GM19397 (cell line): Measurements from ENCODE around the gene KLK3.
"Not testable (repeated sequence)": the region's sequence is repeated elsewhere in the genome, so short reads cannot be mapped to it uniquely, and the experiment has no call there.

Experiments
- ATAC-seq: cut with Tn5 transposase; IDR thresholded peaks from one replicate; pipeline ENCODE4 v1.9.1; 2021; ENCODE audit warnings: mild to moderate bottlenecking, moderate library complexity; ENCODE audit not compliant: unreplicated experiment

The KLK3 gene

DNA sequence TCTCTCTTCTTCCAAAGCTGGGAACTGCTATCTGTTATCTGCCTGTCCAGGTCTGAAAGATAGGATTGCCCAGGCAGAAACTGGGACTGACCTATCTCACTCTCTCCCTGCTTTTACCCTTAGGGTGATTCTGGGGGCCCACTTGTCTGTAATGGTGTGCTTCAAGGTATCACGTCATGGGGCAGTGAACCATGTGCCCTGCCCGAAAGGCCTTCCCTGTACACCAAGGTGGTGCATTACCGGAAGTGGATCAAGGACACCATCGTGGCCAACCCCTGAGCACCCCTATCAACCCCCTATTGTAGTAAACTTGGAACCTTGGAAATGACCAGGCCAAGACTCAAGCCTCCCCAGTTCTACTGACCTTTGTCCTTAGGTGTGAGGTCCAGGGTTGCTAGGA, 5.1 kb downstream of the KLK3 start:
- no peak for ATAC-seq

DNA sequence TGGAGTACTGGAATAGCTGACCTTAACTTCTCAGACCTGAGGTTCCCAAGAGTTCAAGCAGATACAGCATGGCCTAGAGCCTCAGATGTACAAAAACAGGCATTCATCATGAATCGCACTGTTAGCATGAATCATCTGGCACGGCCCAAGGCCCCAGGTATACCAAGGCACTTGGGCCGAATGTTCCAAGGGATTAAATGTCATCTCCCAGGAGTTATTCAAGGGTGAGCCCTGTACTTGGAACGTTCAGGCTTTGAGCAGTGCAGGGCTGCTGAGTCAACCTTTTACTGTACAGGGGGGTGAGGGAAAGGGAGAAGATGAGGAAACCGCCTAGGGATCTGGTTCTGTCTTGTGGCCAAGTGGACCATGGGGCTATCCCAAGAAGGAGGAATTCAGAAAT, 6.3 kb downstream of the KLK3 start:
- no peak for ATAC-seq

DNA sequence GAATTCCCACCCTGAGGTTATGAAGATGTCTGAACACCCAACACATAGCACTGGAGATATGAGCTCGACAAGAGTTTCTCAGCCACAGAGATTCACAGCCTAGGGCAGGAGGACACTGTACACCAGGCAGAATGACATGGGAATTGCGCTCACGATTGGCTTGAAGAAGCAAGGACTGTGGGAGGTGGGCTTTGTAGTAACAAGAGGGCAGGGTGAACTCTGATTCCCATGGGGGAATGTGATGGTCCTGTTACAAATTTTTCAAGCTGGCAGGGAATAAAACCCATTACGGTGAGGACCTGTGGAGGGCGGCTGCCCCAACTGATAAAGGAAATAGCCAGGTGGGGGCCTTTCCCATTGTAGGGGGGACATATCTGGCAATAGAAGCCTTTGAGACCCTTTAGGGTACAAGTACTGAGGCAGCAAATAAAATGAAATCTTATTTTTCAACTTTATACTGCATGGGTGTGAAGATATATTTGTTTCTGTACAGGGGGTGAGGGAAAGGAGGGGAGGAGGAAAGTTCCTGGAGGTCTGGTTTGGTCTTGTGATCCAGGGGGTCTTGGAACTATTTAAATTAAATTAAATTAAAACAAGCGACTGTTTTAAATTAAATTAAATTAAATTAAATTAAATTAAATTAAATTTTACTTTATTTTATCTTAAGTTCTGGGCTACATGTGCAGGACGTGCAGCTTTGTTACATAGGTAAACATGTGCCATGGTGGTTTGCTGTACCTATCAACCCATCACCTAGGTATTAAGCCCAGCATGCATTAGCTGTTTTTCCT, 7.0 kb downstream of the KLK3 start:
- ATAC-seq: no peak

DNA sequence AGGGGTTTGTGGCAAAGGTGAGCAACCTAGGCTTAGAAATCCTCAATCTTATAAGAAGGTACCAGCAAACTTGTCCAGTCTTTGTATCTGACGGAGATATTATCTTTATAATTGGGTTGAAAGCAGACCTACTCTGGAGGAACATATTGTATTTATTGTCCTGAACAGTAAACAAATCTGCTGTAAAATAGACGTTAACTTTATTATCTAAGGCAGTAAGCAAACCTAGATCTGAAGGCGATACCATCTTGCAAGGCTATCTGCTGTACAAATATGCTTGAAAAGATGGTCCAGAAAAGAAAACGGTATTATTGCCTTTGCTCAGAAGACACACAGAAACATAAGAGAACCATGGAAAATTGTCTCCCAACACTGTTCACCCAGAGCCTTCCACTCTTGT, 14.8 kb downstream of the KLK3 start:
- ATAC-seq: no peak

DNA sequence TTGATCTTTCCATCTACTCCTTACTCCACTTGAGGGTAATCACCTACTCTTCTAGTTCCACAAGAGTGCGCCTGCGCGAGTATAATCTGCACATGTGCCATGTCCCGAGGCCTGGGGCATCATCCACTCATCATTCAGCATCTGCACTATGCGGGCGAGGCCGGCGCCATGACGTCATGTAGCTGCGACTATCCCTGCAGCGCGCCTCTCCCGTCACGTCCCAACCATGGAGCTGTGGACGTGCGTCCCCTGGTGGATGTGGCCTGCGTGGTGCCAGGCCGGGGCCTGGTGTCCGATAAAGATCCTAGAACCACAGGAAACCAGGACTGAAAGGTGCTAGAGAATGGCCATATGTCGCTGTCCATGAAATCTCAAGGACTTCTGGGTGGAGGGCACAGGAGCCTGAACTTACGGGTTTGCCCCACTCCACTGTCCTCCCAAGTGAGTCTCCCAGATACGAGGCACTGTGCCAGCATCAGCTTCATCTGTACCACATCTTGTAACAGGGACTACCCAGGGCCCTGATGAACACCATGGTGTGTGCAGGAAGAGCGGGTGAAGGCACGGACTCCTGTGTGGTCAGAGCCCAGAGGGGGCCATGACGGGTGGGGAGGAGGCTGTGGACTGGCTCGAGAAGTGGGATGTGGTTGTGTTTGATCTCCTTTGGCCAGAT, 15.8 kb downstream of the KLK3 start:
- ATAC-seq: no peak

DNA sequence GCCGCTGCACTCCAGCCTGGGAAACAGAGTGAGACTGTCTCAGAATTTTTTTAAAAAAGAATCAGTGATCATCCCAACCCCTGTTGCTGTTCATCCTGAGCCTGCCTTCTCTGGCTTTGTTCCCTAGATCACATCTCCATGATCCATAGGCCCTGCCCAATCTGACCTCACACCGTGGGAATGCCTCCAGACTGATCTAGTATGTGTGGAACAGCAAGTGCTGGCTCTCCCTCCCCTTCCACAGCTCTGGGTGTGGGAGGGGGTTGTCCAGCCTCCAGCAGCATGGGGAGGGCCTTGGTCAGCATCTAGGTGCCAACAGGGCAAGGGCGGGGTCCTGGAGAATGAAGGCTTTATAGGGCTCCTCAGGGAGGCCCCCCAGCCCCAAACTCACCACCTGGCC, 18.3 kb downstream of the KLK3 start, which contains the start of gene KLK2:
KLK2 (plus strand) TSS at position 384 of the 400 bp plus-strand sequence. CDS start 35 bp downstream, outside the sequence.
- no peak for ATAC-seq

DNA sequence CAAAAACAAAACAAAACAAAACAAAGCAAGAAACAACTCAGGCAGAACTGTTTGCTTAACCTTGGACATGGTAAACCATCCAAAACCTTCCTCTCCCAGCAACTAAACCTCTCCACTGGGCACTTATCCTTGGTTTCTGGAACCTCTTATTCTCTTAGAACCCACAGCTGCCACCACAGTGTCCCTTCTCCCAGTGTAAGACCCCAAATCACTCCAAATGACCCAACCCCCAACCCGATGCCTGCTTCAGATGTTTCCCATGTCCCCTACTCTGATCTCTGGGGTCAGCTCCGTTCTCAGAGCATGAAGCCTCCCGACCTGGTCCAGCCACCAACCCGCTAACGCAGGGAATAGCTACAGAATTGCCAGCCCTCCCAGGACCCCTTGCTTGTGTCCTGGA, 19.5 kb downstream of the KLK3 start:
- no peak for ATAC-seq

DNA sequence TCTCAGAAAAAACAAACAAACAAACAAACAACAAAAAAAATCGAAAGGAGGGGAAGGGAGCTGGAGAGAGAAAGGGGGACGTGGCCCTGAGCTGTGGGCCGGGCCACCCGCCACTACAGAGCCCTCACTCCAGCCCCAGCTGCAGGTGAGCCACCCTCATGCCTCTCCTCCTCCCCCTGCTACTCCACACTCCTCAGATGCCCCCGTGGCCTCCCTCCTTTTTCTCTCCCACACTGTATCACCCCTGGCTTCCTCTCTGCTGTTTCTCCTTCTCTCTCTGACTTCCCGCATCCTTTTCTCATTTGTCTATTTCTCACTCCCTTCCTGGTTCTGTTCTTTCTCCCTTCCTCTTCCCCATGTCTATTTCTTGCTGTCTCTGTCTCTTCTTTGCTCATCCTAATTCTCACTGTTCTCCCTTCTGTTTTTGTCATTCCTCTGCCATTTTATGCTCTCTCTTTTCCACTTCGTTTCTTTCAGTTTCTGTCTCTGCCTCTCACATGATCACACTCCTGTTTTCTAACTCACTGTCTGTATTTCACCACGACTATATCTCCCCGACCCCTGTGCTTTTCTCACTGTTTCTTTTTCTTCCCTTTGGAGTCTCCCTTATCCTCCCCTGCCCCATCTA, 21.2 kb downstream of the KLK3 start:
- no peak for ATAC-seq

GRCh38 chr19:50876456-50876855, 21.7 kb downstream of the KLK3 start:
- no peak for ATAC-seq

GRCh38 chr19:50877338-50877737, 22.6 kb downstream of the KLK3 start:
- ATAC-seq: no peak

GRCh38 chr19:50878851-50879250, 24.1 kb downstream of the KLK3 start:
- no peak for ATAC-seq

DNA sequence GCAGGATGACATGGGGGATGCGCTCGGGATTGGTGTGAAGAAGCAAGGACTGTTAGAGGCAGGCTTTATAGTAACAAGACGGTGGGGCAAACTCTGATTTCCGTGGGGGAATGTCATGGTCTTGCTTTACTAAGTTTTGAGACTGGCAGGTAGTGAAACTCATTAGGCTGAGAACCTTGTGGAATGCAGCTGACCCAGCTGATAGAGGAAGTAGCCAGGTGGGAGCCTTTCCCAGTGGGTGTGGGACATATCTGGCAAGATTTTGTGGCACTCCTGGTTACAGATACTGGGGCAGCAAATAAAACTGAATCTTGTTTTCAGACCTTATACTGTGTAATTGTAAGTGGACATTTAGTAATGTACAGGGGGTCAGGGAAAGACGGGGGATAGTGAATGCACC, 25.5 kb downstream of the KLK3 start:
- ATAC-seq: no peak

DNA sequence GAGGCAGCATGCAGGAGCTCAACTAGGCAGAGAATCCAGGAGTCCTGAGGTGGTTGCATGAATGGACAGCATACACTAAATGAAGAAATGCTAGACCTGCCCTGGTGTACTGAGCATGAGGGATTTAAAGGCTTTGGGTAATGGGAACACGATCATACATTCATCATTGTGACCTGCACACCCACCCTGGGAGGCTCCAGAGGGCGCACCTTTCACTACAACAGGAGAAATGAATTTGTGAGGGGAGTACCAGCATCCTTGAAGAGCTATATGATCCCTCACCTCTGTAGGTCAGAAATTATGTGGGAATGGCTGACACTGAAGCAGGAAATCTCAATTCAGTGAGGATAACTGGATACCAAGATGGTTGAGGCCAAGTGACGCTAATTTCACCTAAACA, 27.5 kb downstream of the KLK3 start:
- ATAC-seq: no peak

DNA sequence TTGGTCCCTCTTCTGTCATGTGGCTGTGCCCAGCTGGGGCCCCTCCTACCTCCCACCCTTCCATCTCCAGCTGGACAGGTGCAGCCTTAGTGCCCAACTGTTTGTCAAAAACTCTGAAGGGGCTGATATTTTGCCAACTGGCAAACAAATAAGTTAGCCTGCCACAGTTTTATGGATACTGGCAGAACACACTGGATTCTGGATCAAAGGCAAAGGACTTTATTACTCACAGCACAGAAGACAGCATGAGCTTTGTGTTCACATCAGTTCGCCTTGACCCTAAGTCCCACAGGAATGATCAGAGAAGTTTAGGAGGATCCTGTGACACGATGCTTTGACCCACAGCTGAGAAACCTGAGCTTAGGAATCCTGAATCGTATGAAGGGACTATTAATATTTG, 34.9 kb downstream of the KLK3 start:
- no peak for ATAC-seq

- ATAC-seq: no peak
Measured at GRCh38 chr19:50890422-50891252, 35.9 kb downstream of the KLK3 start.

DNA sequence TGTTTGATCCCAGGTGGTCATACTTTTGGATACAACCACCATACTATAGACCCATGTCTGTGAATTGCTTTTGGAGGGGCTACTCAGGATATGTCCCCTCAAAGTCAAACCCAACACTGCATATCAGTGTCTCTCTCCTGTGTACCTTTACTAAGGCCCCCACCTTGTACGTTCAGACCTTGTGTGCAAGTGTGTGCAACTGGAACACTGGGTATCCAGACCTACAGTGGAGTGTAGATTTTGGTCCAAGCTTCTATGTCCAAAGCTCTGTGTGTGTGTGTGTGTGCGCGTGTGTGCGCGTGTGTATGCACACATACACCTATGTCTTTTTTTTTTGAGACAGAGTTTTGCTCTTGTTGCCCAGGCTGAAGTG, 36.5 kb downstream of the KLK3 start:
- no peak for ATAC-seq

- ATAC-seq: no peak
Measured at GRCh38 chr19:50893047-50893736, 38.5 kb downstream of the KLK3 start.

- ATAC-seq: no peak
Measured at GRCh38 chr19:50894478-50895356, 40.0 kb downstream of the KLK3 start.

- ATAC-seq: not testable (repeated sequence)
Measured at GRCh38 chr19:50896089-50896590, 41.4 kb downstream of the KLK3 start.
